Placental pericyte (primary cell): ENCODE measurements around the gene GOLGA8B. TPM values are rescaled to one million over a fixed set of nuclear protein-coding genes. Genes with fewer than 3 reads are reported as not detected.

Experiments
- small RNA-seq: library from RNA; depleted of rRNA; stranded (forward); fragments of <200 nt; gene quantifications from one replicate; pipeline ENCODE3, GENCODE V24; 2012; ENCODE audit warnings: low replicate concordance
- total RNA-seq: library from RNA; depleted of rRNA; stranded (reverse); fragments of >200 nt; gene quantifications from 2 replicates; pipeline ENCODE4 v1.2.3, GENCODE V29; 2012

Gene GOLGA8B
- total RNA-seq: 24.5 and 39.2 TPM in 2 replicates

GRCh38 chr15:34583399-34584329, at the start of gene GOLGA8B:
Gene GOLGA8B (minus strand): TSS chr15:34583651. CDS start chr15:34535912, 47,739 bp downstream.

Small RNA genes within 50 kb of the gene (small RNA-seq; reads per million reads assigned to genes)
- not detected for gene RF00425

Other genes with a start within 250 kb of the GOLGA8B start
- gene SLC12A6, start 245.9 kb downstream of the GOLGA8B start, total RNA-seq: 19.5 and 23.0 TPM in 2 replicates
- gene NOP10, start 240.5 kb downstream of the GOLGA8B start, total RNA-seq: 249 and 266 TPM in 2 replicates
- gene NUTM1, start 240.3 kb downstream of the GOLGA8B start, total RNA-seq: not detected in 2 replicates
- gene LPCAT4, start 216.5 kb downstream of the GOLGA8B start, total RNA-seq: 5.7 and 19.0 TPM in 2 replicates
- 7.7 and 10.0 TPM in 2 replicates for gene GOLGA8A, start 145.8 kb downstream of the GOLGA8B start, total RNA-seq
- gene GJD2, start 171.3 kb upstream of the GOLGA8B start, total RNA-seq: not detected in 2 replicates
- gene ACTC1, start 211.9 kb upstream of the GOLGA8B start, total RNA-seq: under 0.01 and 1.4 TPM in 2 replicates